ENCODE measurements around the gene LMAN2.
"Not testable (repeated sequence)": the region's sequence is repeated elsewhere in the genome, so short reads cannot be mapped to it uniquely, and the experiment has no call there.

The LMAN2 gene

DNA sequence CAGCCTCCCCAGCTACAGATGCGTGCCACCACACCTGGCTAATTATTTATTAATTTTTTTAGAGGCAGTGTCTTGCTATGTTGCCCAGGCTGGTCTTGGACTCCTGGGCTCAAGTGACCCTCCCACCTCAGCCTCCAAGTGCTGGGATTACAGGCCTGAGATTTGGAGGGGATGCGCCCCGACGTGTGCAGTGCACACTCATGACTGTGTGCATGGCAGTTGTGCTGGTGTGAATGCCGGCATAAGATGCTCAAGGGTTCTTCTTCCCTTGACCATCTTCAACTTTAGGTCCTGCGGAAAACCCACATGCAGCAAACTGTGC lies 29.3 kb upstream of the LMAN2 start:
- Histone ChIP-seq H3K36me3 (ENCODE audit: control insufficient read depth in 5 of 5, insufficient read depth in 5 of 5, low read length in 5 of 5) (no peaks in the 10 kb centered on the region), H3K4me3 (ENCODE audit: low read depth in 1 of 5, low read length in 5 of 5) (no peak overlapping the region), H3K9ac (ENCODE audit: low read length in 5 of 5) (no peak overlapping the region), H3K9me3 (ENCODE audit: control insufficient read depth in 5 of 5, low read length in 5 of 5) (no peaks in the 10 kb centered on the region), H3K27ac (ENCODE audit: low read depth, low read length) (no peak overlapping the region), H3K4me1 (ENCODE audit: control insufficient read depth in 5 of 5, insufficient read depth in 5 of 5, low read length in 5 of 5) (peaks cover 0 to 5% (median 0%) of the 10 kb centered on the region in 5 donors), H3K27me3 (ENCODE audit: control insufficient read depth in 5 of 5, insufficient read depth in 4 of 5, low read length in 5 of 5) (peaks cover 6 to 24% (median 15%) of the 10 kb centered on the region in 5 donors)

- H3K36me3 ChIP-seq (ENCODE audit: control insufficient read depth in 5 of 5, insufficient read depth in 5 of 5, low read length in 5 of 5), result no peaks in the 10 kb centered on the region
- no peaks in the 10 kb centered on the region for H3K9me3 ChIP-seq (ENCODE audit: control insufficient read depth in 5 of 5, low read length in 5 of 5)
- H3K9ac ChIP-seq (ENCODE audit: low read length in 5 of 5), result no peak overlapping the region
- H3K27ac ChIP-seq (ENCODE audit: low read depth, low read length), result no peak overlapping the region
- H3K4me1 ChIP-seq (ENCODE audit: control insufficient read depth in 5 of 5, insufficient read depth in 5 of 5, low read length in 5 of 5), result peaks cover 0 to 5% (median 0%) of the 10 kb centered on the region in 5 donors
- peaks cover 3 to 14% (median 11%) of the 10 kb centered on the region in 5 donors for H3K27me3 ChIP-seq (ENCODE audit: control insufficient read depth in 5 of 5, insufficient read depth in 4 of 5, low read length in 5 of 5)
- H3K4me3 ChIP-seq (ENCODE audit: low read depth in 1 of 5, low read length in 5 of 5), result no peak overlapping the region
These were observed 27.7 kb upstream of the LMAN2 start for GRCh38 chr5:177378884-177379883.

DNA sequence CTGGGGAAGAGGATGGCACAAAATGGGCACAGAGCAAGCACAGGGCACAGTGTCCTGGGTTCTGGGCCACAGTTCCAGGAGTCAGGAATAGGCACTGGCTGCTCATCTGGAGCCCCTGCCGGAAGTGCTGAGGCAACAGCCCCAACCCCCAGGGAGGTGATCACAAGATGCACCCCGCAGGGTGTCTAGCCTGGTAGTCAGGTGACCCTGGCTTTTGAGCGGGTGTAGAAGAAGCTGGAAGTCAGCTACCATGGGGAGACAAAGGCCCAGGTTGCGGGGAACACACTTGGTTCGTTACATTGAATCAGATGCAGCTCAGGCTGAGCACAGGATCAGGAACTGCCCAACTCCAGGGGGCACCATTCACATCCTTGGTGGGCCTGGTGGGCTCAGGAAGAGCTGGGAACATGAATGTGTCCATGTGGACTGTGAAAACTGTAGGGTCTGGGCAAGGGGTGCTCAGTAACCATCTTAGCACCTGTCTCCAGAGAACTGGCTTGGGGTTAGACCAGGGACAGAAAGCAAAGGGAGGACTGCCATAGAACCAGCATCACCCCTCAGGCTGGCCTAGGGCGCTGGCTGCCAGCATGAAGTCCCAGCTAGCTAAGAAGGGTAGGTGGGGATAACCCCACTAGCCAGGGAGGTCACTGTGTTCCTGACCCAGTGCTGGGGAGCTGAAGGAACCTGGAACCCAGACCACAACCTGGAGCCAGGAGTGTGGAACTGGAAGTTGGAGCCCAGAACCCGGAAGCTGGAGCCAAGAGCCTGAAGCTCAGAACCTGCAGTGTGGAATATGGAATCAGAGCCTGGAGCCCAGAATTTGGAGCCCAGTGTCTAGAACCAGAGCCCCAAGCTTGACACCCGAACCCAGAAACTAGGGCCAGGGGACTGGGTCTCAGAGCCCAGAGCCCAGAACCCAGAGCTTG lies 26.6 kb upstream of the LMAN2 start:
- H3K9ac ChIP-seq (ENCODE audit: low read length in 5 of 5), result no peak overlapping the region
- no peaks in the 10 kb centered on the region for H3K9me3 ChIP-seq (ENCODE audit: control insufficient read depth in 5 of 5, low read length in 5 of 5)
- peaks cover 0 to 11% (median 6%) of the 10 kb centered on the region in 5 donors for H3K27me3 ChIP-seq (ENCODE audit: control insufficient read depth in 5 of 5, insufficient read depth in 4 of 5, low read length in 5 of 5)
- H3K36me3 ChIP-seq (ENCODE audit: control insufficient read depth in 5 of 5, insufficient read depth in 5 of 5, low read length in 5 of 5), result no peaks in the 10 kb centered on the region
- H3K27ac ChIP-seq (ENCODE audit: low read depth, low read length), result no peak overlapping the region
- H3K4me3 ChIP-seq (ENCODE audit: low read depth in 1 of 5, low read length in 5 of 5), result no peak overlapping the region
- H3K4me1 ChIP-seq (ENCODE audit: control insufficient read depth in 5 of 5, insufficient read depth in 5 of 5, low read length in 5 of 5), result peaks cover 0 to 5% (median 0%) of the 10 kb centered on the region in 5 donors

- Histone ChIP-seq H3K27ac (ENCODE audit: low read depth, low read length) (no peak overlapping the region), H3K4me1 (ENCODE audit: control insufficient read depth in 5 of 5, insufficient read depth in 5 of 5, low read length in 5 of 5) (peaks cover 0 to 15% (median 14%) of the 10 kb centered on the region in 5 donors), H3K36me3 (ENCODE audit: control insufficient read depth in 5 of 5, insufficient read depth in 5 of 5, low read length in 5 of 5) (peaks cover 0 to 5% (median 0%) of the 10 kb centered on the region in 5 donors)
These were observed 24.6 kb upstream of the LMAN2 start for GRCh38 chr5:177376107-177376506.

DNA sequence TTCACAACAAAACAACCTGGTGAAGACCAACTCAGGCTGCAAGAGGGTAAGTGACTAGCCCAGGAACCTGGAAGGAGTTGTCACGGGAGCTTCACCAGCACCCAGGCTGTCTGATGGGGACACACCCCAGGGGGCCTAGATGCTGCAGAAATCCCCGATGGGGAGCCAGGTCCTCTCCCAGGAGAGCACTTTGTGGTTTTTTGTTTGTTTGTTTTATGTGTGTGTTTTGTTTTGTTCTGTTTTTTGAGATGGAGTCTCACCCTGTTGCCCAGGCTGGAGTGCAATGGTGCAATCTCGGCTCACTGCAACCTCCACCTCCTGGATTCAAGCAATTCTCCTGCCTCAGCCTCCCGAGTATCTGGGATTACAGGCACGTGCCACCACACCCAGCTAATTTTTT lies 24.0 kb upstream of the LMAN2 start:
- H3K27ac ChIP-seq (ENCODE audit: low read depth, low read length); H3K9ac ChIP-seq (ENCODE audit: low read length in 5 of 5); H3K36me3 ChIP-seq (ENCODE audit: control insufficient read depth in 5 of 5, insufficient read depth in 5 of 5, low read length in 5 of 5); H3K4me3 ChIP-seq (ENCODE audit: low read depth in 1 of 5, low read length in 5 of 5); H3K9me3 ChIP-seq (ENCODE audit: control insufficient read depth in 5 of 5, low read length in 5 of 5); H3K27me3 ChIP-seq (ENCODE audit: control insufficient read depth in 5 of 5, insufficient read depth in 4 of 5, low read length in 5 of 5): not testable (repeated sequence)
- H3K4me1 ChIP-seq (ENCODE audit: control insufficient read depth in 5 of 5, insufficient read depth in 5 of 5, low read length in 5 of 5), result peaks cover 0 to 17% (median 15%) of the 10 kb centered on the region in 5 donors

More at GRCh38 chr5:177376107-177376506, 24.6 kb upstream of the LMAN2 start:
- peaks cover 0 to 8% (median 3%) of the 10 kb centered on the region in 5 donors for H3K27me3 ChIP-seq (ENCODE audit: control insufficient read depth in 5 of 5, insufficient read depth in 4 of 5, low read length in 5 of 5)
- no peak overlapping the region for H3K4me3 ChIP-seq (ENCODE audit: low read depth in 1 of 5, low read length in 5 of 5)
- H3K9ac ChIP-seq (ENCODE audit: low read length in 5 of 5), result no peak overlapping the region
- no peaks in the 10 kb centered on the region for H3K9me3 ChIP-seq (ENCODE audit: control insufficient read depth in 5 of 5, low read length in 5 of 5)

GRCh38 chr5:177374211-177374610 lies 22.7 kb upstream of the LMAN2 start:
- peak overlapping the region in 1 of 5 donors; percentile 4 for H3K9ac ChIP-seq (ENCODE audit: low read length in 5 of 5)
- H3K27ac ChIP-seq (ENCODE audit: low read depth, low read length), result no peak overlapping the region
- H3K4me1 ChIP-seq (ENCODE audit: control insufficient read depth in 5 of 5, insufficient read depth in 5 of 5, low read length in 5 of 5), result peaks cover 0 to 22% (median 19%) of the 10 kb centered on the region in 5 donors
- H3K36me3 ChIP-seq (ENCODE audit: control insufficient read depth in 5 of 5, insufficient read depth in 5 of 5, low read length in 5 of 5), result peaks cover 0 to 5% (median 0%) of the 10 kb centered on the region in 5 donors
- H3K4me3 ChIP-seq (ENCODE audit: low read depth in 1 of 5, low read length in 5 of 5), result no peak overlapping the region
- no peaks in the 10 kb centered on the region for H3K9me3 ChIP-seq (ENCODE audit: control insufficient read depth in 5 of 5, low read length in 5 of 5)
- peaks cover 0 to 3% (median 0%) of the 10 kb centered on the region in 5 donors for H3K27me3 ChIP-seq (ENCODE audit: control insufficient read depth in 5 of 5, insufficient read depth in 4 of 5, low read length in 5 of 5)

GRCh38 chr5:177373806-177374205 lies 22.3 kb upstream of the LMAN2 start:
- Histone ChIP-seq H3K9ac (ENCODE audit: low read length in 5 of 5) (peak overlapping the region in 1 of 5 donors; percentile 4), H3K4me1 (ENCODE audit: control insufficient read depth in 5 of 5, insufficient read depth in 5 of 5, low read length in 5 of 5) (peaks cover 0 to 22% (median 19%) of the 10 kb centered on the region in 5 donors), H3K27ac (ENCODE audit: low read depth, low read length) (no peak overlapping the region), H3K36me3 (ENCODE audit: control insufficient read depth in 5 of 5, insufficient read depth in 5 of 5, low read length in 5 of 5) (peaks cover 0 to 5% (median 0%) of the 10 kb centered on the region in 5 donors), H3K27me3 (ENCODE audit: control insufficient read depth in 5 of 5, insufficient read depth in 4 of 5, low read length in 5 of 5) (no peaks in the 10 kb centered on the region), H3K4me3 (ENCODE audit: low read depth in 1 of 5, low read length in 5 of 5) (no peak overlapping the region), H3K9me3 (ENCODE audit: control insufficient read depth in 5 of 5, low read length in 5 of 5) (no peaks in the 10 kb centered on the region)

DNA sequence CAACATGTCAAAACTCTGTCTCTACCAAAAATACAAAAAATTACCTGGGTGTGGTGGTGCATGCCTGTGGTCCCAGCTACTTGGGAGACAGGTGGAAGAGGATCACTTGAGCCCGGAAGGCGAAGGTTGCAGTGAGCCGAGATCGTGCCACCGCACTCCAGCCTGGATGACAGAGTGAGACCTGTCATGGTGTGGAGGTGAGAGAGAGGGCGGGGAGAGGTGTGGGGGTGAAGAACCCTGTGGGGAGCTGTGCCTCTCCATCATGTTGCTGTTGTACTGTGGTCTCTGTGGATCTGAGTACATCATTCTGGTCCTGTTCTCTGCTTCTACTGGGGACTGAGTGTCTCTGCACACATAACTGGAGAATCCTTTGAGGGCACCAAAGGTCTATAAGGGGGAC lies 21.4 kb upstream of the LMAN2 start:
- Histone ChIP-seq H3K4me3 (ENCODE audit: low read depth in 1 of 5, low read length in 5 of 5) (no peak overlapping the region), H3K27ac (ENCODE audit: low read depth, low read length) (no peak overlapping the region), H3K27me3 (ENCODE audit: control insufficient read depth in 5 of 5, insufficient read depth in 4 of 5, low read length in 5 of 5) (no peaks in the 10 kb centered on the region), H3K9ac (ENCODE audit: low read length in 5 of 5) (no peak overlapping the region), H3K4me1 (ENCODE audit: control insufficient read depth in 5 of 5, insufficient read depth in 5 of 5, low read length in 5 of 5) (peaks cover 0 to 25% (median 19%) of the 10 kb centered on the region in 5 donors), H3K36me3 (ENCODE audit: control insufficient read depth in 5 of 5, insufficient read depth in 5 of 5, low read length in 5 of 5) (peaks cover 0 to 13% (median 5%) of the 10 kb centered on the region in 5 donors), H3K9me3 (ENCODE audit: control insufficient read depth in 5 of 5, low read length in 5 of 5) (no peaks in the 10 kb centered on the region)

- H3K4me3 ChIP-seq (ENCODE audit: low read depth in 1 of 5, low read length in 5 of 5), result no peak overlapping the region
- no peaks in the 10 kb centered on the region for H3K9me3 ChIP-seq (ENCODE audit: control insufficient read depth in 5 of 5, low read length in 5 of 5)
- H3K27ac ChIP-seq (ENCODE audit: low read depth, low read length), result no peak overlapping the region
- H3K27me3 ChIP-seq (ENCODE audit: control insufficient read depth in 5 of 5, insufficient read depth in 4 of 5, low read length in 5 of 5), result no peaks in the 10 kb centered on the region
- peaks cover 0 to 31% (median 26%) of the 10 kb centered on the region in 5 donors for H3K4me1 ChIP-seq (ENCODE audit: control insufficient read depth in 5 of 5, insufficient read depth in 5 of 5, low read length in 5 of 5)
- peaks cover 0 to 15% (median 5%) of the 10 kb centered on the region in 5 donors for H3K36me3 ChIP-seq (ENCODE audit: control insufficient read depth in 5 of 5, insufficient read depth in 5 of 5, low read length in 5 of 5)
- H3K9ac ChIP-seq (ENCODE audit: low read length in 5 of 5), result peak overlapping the region in 1 of 5 donors; percentile 12
These were observed 20.8 kb upstream of the LMAN2 start for GRCh38 chr5:177372034-177372896.

Data from subcutaneous abdominal adipose tissue (tissue), 5 donors.